ENCODE measurements around the gene DLST. TPM values are rescaled to one million over a fixed set of nuclear protein-coding genes. Genes with fewer than 3 reads are reported as not detected.

Gene DLST
- polyA plus RNA-seq, 3 donors = 6.7 to 76.5 (median 7.3) TPM

- H3K36me3 Mint-ChIP-seq = peaks cover under 1 to 6% of the 10 kb centered on the region in 2 donors
- Histone ChIP-seq H3K9ac (ENCODE audit: insufficient read depth, low read length, poor library complexity, severe bottlenecking) (no peak overlapping the region), H3K27ac (ENCODE audit: low read depth in 1 of 2, low read length in 2 of 2) (no peak overlapping the region), H3K4me2 (replicated peaks; ENCODE audit: extremely low read depth, low read length, poor library complexity, severe bottlenecking) (no peak overlapping the region), H3K4me1 (ENCODE audit: control insufficient read depth in 1 of 2, insufficient read depth in 2 of 2, low read length in 2 of 2) (no peaks in the 10 kb centered on the region), H3K9me3 (replicated peaks in 1 of 2; ENCODE audit: control insufficient read depth in 1 of 2, insufficient read depth in 1 of 2, low read length in 2 of 2) (no peaks in the 10 kb centered on the region), H3K79me2 (ENCODE audit: insufficient read depth, low read length) (no peaks in the 10 kb centered on the region), H4K20me1 (ENCODE audit: insufficient read depth, low read length) (no peaks in the 10 kb centered on the region), H3K4me3 (replicated peaks in 1 of 3; ENCODE audit: low read depth in 2 of 3, low read length in 3 of 3) (no peak overlapping the region), H2AFZ (ENCODE audit: insufficient read depth, low read depth, low read length, poor library complexity, severe bottlenecking) (no peak overlapping the region), H3K36me3 (replicated peaks in 1 of 2; ENCODE audit: control insufficient read depth in 1 of 2, insufficient read depth in 2 of 2, low read length in 2 of 2) (peaks cover 0 to 1% of the 10 kb centered on the region in 2 donors), H3K27me3 (ENCODE audit: control insufficient read depth in 2 of 2, insufficient read depth in 2 of 2, low read length in 2 of 2) (no peaks in the 10 kb centered on the region)
- peaks cover 0 to 3% (median 1%) of the 10 kb centered on the region in 3 donors for H3K27me3 Mint-ChIP-seq (ENCODE audit: low read depth in 3 of 3)
- no peak for TF ChIP-seq CTCF (IDR thresholded peaks at IDR 0.05)
- no peaks in the 10 kb centered on the region for H3K9me3 Mint-ChIP-seq
- H3K4me3 Mint-ChIP-seq = no peak overlapping the region
- H3K4me1 Mint-ChIP-seq = peaks cover 1% of the 10 kb centered on the region
- H3K27ac Mint-ChIP-seq = no peak overlapping the region
- intact Hi-C loops (cut with micrococcal nuclease) = loop anchor here (2.0 to 5.0 kb wide), 2 partner anchors 176 to 177 kb away; no protein-coding TSS in a partner anchor
- no peak for DNase-seq
- 100% methylated on average over 4 of the region's 5 CpGs for WGBS (ENCODE audit: insufficient coverage)
Observed at GRCh38 chr14:74911704-74912103, 30.0 kb downstream of the DLST start.

- Mint-ChIP-seq H3K4me1 (peaks cover 1% of the 10 kb centered on the region), H3K27me3 (ENCODE audit: low read depth in 3 of 3) (peaks cover 0 to 3% (median 2%) of the 10 kb centered on the region in 3 donors), H3K9me3 (no peaks in the 10 kb centered on the region), H3K36me3 (peaks cover 0 to 2% of the 10 kb centered on the region in 2 donors), H3K27ac (no peak overlapping the region), H3K4me3 (no peak overlapping the region)
- Histone ChIP-seq H3K4me2 (replicated peaks; ENCODE audit: extremely low read depth, low read length, poor library complexity, severe bottlenecking) (no peak overlapping the region), H2AFZ (ENCODE audit: insufficient read depth, low read depth, low read length, poor library complexity, severe bottlenecking) (no peak overlapping the region), H3K9ac (ENCODE audit: insufficient read depth, low read length, poor library complexity, severe bottlenecking) (no peak overlapping the region), H3K27ac (ENCODE audit: low read depth in 1 of 2, low read length in 2 of 2) (no peak overlapping the region), H3K4me3 (replicated peaks in 1 of 3; ENCODE audit: low read depth in 2 of 3, low read length in 3 of 3) (no peak overlapping the region), H3K79me2 (ENCODE audit: insufficient read depth, low read length) (no peaks in the 10 kb centered on the region), H4K20me1 (ENCODE audit: insufficient read depth, low read length) (no peaks in the 10 kb centered on the region), H3K36me3 (replicated peaks in 1 of 2; ENCODE audit: control insufficient read depth in 1 of 2, insufficient read depth in 2 of 2, low read length in 2 of 2) (no peaks in the 10 kb centered on the region), H3K9me3 (replicated peaks in 1 of 2; ENCODE audit: control insufficient read depth in 1 of 2, insufficient read depth in 1 of 2, low read length in 2 of 2) (no peaks in the 10 kb centered on the region), H3K27me3 (ENCODE audit: control insufficient read depth in 2 of 2, insufficient read depth in 2 of 2, low read length in 2 of 2) (no peaks in the 10 kb centered on the region), H3K4me1 (ENCODE audit: control insufficient read depth in 1 of 2, insufficient read depth in 2 of 2, low read length in 2 of 2) (no peaks in the 10 kb centered on the region)
- DNase-seq = no peak
- 95% methylated on average over 6 of the region's 6 CpGs for WGBS (ENCODE audit: insufficient coverage)
- intact Hi-C loops (cut with micrococcal nuclease) = loop anchor here in 1 of 2 donors (5.0 kb wide), 1 partner anchor 175 kb away; no protein-coding TSS in a partner anchor
- TF ChIP-seq CTCF (IDR thresholded peaks at IDR 0.05) = no peak
Observed at GRCh38 chr14:74912111-74912510, 30.4 kb downstream of the DLST start.
